Midbrain (tissue), 1 donor: Measurements from ENCODE around the gene DHDH.
A peak's percentile ranks its signal among the peaks of the same experiment; 100 is the strongest.
"Not testable (repeated sequence)": the region's sequence is repeated elsewhere in the genome, so short reads cannot be mapped to it uniquely, and the experiment has no call there.

Experiments
- DNase-seq: peaks from one replicate; lab custom pipeline; 2025; lab: John Stamatoyannopoulos, UW

Gene DHDH

GRCh38 chr19:48933382-48933932 is at the start of gene DHDH:
Gene DHDH (plus strand): TSS chr19:48933699. CDS start chr19:48933722, 23 bp downstream.
- peak; percentile 30 for DNase-seq

- no peak for DNase-seq
These were observed 49.8 kb upstream of the DHDH start for GRCh38 chr19:48883726-48884125.

DNA sequence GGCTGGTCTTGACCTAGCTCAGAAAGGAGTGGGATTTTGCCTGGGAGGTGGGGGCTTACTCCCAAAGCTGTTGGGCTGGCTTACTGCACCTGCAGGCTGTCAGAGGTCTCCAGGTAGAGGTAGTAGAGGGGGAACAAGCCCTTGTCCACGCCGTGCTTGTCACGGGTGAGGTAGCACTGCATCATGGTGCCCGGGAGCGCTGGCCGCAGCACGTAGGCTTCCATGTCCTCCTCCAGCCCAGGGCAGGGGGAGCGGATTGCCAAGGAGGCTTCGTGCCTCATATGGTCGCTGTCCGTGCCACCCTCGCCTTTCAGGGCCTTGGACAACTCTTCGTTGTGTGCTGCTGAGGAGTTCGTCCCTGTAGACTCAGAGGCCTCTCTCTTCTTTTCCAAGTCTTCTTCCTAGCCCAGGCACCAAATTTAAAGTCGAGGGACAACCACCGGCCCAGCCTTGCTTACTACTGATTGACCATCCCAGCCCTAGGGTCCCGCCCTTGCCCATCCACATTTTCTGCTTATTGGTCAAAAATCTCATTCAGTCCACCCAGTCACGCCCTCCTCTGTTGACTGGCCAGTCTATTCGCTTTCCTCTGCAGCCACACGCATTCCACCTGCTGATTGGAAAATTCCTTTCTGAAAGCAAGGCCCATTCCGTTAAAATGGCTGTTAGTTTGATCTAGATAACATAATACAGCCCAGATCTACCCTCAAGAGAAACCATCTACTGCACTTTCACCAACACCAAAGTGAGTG is 45.5 kb upstream of the DHDH start:
- DNase-seq: no peak

- not testable (repeated sequence) for DNase-seq
These were observed 44.0 kb upstream of the DHDH start for GRCh38 chr19:48889496-48889895.

DNA sequence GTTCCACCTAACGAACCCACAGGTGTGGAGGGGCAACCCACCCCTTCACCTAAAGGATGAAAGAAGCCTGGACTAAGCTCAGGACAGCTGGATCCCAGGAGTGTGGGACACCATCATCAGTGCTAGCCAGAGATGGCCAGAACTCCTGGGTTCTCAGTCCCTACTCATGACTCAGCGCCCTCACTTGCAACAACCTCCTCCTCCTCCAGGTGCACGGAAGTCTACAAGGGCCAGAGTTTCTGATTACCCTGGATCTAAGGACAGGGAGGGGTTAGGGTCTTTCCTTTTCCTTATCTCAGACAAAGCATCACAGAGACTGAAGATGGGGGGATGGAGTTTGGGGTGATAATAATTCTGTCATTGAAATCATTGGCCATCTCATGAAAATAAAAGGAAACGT is 42.9 kb upstream of the DHDH start:
- DNase-seq: no peak

DNA sequence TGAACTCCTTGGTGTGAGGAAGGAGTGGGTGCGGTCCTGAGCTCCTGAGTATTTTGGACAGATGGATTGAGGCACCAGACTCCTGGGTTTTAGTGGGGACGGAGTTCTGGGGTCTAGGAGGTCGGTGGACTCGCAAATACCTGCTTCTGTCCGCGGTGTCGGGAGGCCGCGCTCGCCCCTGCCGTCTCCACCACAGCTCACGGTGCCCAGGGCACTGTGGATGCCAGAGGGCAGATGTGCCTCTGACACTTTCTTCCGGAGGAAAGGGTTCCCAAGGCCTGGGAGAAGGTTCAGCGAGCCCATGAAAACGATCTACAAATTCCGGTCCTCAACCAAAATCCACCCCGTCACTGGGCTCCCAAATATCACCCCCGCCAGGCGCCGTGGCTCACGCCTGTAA is 38.3 kb upstream of the DHDH start:
- no peak for DNase-seq

DNA sequence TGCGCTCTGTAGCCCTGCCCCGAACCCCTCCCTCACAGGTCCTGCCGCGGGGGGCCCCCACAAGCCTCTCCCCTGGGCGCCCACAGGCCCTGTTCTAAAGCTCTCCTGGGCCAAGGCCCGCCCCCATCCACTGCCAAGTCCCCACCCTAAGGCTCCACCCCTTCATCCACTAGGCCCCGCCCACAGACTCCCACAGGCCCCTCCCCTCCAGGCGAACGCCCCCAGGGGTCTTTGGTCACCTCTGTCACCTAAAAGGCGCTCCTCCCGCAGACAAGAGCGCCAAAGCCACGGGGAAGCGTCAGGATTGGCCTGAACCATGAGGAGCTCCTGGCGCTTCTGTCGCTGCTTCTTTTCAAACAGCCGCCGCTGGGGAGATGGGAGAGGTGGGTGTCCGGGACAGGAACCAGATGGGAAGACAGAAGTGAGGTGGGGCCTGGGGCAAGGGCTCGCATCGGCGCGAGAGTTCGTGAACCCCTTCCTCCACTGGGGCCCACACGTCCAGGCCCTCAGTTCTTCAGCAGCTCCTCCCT is 37.2 kb upstream of the DHDH start:
- DNase-seq: no peak

- DNase-seq: no peak
These were observed 36.3 kb upstream of the DHDH start for GRCh38 chr19:48897181-48897580.

- DNase-seq: not testable (repeated sequence)
These were observed 34.1 kb upstream of the DHDH start for GRCh38 chr19:48899386-48899749.

- DNase-seq: peak; percentile 99
These were observed 33.6 kb upstream of the DHDH start, which contains the start of gene NUCB1 for GRCh38 chr19:48899781-48900476. Gene NUCB1 (plus strand): TSS chr19:48900312. CDS start chr19:48900797, 485 bp downstream.

DNA sequence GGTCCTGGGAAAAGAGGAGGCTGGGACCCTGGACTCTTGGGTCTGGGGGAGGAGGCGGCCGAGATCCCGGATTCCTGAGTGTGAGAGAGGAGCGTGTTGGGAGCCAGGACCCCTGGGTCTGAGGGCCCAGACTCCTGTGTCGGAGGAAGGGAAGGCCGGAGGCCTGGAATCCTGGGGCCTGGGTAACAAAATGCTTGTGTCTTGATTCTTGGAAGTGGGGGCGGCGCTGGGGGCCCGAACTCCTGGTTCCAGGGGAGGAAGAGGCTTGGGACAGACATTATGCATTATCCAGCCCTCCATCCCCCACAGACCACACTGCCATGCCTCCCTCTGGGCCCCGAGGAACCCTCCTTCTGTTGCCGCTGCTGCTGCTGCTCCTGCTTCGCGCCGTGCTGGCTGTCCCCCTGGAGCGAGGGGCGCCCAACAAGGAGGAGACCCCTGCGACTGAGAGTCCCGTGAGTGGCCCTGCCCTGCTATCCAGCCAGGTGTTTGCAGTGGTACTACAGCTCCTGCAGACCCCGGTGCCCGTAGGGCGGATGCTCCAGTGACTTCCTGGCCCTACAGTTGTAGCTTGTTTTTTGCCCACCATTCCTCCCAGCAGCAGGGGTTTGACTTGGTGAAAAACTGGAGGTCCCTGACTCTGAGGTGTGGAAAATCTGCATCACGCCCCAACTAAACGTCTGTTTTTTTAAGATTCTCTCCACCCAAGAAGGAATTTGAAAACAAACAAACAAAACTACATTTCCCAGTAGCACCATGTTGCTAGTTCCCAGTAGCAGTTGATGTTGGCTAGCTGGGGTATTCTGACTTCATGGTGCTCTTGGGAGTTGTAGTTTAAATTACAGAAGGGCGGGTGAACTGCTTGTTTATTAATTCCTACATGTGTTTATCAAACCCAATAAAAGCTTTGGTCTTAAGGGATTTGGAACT is 32.8 kb upstream of the DHDH start:
- DNase-seq: peak; percentile 13

DNA sequence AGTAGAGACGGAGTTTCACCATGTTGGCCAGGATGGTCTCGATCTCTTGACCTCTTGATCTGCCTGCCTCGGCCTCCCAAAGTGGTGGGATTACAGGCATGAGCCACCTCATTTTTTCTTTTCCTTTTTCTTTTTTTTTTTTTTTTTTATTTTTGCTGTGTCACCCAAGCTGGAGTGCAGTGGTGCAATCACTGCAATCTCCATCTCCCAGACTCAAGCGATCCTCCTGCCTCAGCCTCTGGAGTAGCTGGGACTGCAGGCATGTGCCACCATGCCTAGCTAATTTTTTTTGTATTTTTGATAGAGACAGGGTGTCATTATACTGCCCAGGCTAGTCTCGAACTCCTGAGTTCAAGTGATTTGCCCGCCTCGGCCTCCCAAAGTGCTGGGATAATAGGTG is 31.2 kb upstream of the DHDH start:
- DNase-seq: not testable (repeated sequence)

DNA sequence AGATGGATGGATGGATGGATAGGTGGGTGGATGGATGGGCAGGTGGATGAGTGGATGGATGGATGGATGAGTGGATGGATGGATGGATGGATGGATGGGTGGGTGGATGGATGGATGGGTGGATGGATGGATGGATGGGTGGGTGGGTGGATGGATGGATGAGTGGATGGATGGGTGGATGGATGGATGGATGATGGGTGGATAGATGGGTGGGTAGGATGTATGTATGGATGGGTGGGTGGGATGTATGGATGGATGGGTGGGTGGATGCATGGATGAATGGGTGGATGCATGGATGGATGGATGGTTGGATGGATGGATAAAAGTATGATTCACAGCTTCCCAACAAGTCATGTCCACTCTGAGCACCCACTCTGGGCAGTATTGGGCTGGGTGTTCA is 29.7 kb upstream of the DHDH start:
- not testable (repeated sequence) for DNase-seq

GRCh38 chr19:48905664-48906063 is 27.8 kb upstream of the DHDH start:
- DNase-seq: no peak

DNA sequence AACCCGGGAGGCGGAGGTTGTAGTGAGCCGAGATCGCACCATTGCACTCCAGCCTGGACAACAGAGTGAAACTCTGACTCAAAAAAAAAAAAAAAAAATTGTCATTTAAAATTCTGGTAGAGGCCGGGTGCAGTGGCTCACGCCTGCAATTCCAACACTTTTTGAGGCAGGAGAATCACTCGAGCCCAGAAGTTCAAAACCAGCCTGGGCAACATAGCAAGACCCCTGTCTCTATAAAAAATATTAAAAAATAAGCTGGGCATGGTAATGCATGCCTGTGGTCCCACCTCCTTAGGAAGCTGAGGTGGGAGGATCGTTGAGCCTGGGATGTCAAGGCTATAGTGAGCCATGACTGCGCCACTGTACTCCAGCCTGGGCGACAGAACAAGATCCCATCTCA is 27.2 kb upstream of the DHDH start:
- DNase-seq: no peak

DNA sequence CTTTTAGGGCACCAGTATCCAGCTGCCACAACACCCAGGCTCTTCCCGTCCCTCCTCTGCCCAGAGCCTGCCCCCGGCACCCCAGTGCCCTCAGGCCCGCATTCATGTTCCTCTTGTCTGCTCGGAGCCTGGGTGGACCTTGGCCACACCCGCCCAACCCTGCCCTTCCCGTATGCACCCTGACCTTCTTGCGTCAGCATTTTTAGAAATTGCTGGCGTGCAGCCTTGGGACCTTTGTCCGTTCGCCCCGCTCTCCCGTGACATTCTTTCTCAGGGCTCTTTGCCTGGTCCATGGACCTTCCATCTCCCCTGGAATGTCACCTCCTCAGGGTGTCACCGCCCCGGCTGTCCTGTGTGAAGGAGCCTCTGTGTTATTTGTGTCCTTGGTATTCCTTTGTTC is 25.8 kb upstream of the DHDH start:
- no peak for DNase-seq

DNA sequence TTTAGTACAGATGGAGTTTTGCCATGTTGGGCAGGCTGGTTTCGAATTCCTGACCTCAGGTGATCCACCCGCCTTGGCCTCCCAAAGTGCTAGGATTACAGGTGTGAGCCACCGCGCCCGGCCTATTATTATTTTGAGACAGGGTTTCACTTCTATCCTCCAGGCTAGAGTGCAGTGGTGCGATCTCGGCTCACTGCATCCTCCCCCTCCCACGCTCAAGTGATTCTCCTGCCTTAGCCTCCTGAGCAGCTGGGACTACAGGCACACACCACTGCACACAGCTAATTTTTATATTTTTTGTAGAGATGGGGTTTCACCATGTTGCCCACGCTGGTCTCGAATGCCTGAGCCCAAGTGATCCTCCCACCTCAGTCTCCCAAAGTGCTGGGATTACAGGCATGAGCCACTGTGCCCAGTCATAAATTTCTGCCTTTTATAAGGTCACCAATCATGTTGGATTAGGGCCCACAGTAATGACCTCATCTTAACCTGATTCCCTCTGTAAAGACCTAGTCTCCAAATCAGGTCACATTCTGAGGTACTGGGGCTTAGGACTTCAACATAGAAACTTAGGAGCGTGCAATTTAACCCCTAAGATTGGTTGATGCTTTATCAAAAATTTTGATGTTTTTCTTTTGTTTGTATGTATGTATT is 23.9 kb upstream of the DHDH start:
- DNase-seq: not testable (repeated sequence)

DNA sequence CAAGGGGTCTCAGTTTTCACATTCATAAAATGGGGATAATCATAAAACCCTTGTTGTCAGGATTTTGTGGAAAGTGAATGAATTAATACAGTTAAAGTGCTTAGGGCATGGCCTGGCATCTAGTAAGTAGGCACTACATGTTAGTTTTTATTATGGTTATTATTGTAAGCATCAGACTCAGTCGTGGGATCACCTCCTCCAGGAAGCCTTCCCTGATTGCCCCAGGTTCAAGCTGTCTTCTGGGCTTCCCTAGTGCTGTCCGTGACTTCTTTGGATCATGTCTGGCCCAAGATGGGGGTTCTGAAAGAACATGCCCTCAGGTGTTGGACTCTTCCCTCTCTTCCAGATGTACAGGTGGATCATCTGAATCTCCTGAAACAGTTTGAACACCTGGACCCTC is 22.7 kb upstream of the DHDH start:
- no peak for DNase-seq

GRCh38 chr19:48913114-48913889 is 20.2 kb upstream of the DHDH start:
- no peak for DNase-seq

GRCh38 chr19:48914181-48914580 is 19.3 kb upstream of the DHDH start:
- DNase-seq: no peak
